Measurements from ENCODE around the gene GCNA.
"Not testable (repeated sequence)": the region's sequence is repeated elsewhere in the genome, so short reads cannot be mapped to it uniquely, and the experiment has no call there.

The GCNA gene

DNA sequence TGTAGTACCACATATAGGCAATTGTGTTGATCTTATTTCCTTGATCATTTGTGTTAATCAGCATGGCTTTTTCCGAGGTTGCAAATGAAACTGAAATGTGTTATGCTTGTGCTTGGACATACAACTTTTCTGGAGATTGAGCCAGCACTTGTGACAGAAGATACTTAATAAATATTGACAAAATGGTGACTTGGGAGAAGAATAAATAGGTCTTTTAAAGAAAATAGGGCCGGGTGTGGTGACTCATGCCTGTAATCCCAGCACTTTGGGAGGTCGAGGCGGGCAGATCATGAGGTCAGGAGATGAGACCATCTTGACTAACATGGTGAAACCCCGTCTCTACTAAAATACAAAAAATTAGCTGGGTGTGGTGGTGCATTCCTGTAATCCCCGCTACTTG lies 18.5 kb upstream of the GCNA start:
- H4K12ac ChIP-seq (ENCODE audit: low read depth, low read length); H2BK120ac ChIP-seq (ENCODE audit: insufficient read depth, low read length, poor library complexity); H3K18ac ChIP-seq (ENCODE audit: low read length); H3K23ac ChIP-seq (ENCODE audit: low read length); H3K79me1 ChIP-seq (ENCODE audit: low read length); H4K8ac ChIP-seq (ENCODE audit: low read depth, low read length); H3K14ac ChIP-seq (ENCODE audit: low read length); H3K27ac ChIP-seq (ENCODE audit: low read depth, low read length); H2AFZ ChIP-seq (ENCODE audit: insufficient read depth, low read length, poor library complexity); H4K91ac ChIP-seq (ENCODE audit: low read depth, low read length); H2AK5ac ChIP-seq (ENCODE audit: low read length); H3K4me3 ChIP-seq (ENCODE audit: low read depth, low read length); H3K9ac ChIP-seq (ENCODE audit: low read length); H3K79me2 ChIP-seq (ENCODE audit: control insufficient read depth, insufficient read depth, low read length, poor library complexity); H3K9me3 ChIP-seq (ENCODE audit: insufficient read depth, low read depth, low read length); DNase-seq; H3K27me3 ChIP-seq (ENCODE audit: insufficient read depth, low read length); H2BK12ac ChIP-seq (ENCODE audit: low read length); H3K4me1 ChIP-seq (ENCODE audit: control insufficient read depth in 1 of 2, insufficient read depth in 2 of 2, low read length in 2 of 2); H2BK5ac ChIP-seq (ENCODE audit: low read depth, low read length, poor library complexity); H3K4ac ChIP-seq (ENCODE audit: low read depth, low read length); H3K4me2 ChIP-seq (ENCODE audit: low read length): not testable (repeated sequence)
- no CpG with 5 or more reads among the region's 6 CpGs for WGBS (ENCODE audit: extremely low coverage, insufficient coverage, insufficient read length)
- H3K36me3 ChIP-seq (ENCODE audit: control insufficient read depth in 1 of 2, insufficient read depth in 2 of 2, low read length in 2 of 2) = peaks cover 25 to 39% of the 10 kb centered on the region in 2 experiments

DNA sequence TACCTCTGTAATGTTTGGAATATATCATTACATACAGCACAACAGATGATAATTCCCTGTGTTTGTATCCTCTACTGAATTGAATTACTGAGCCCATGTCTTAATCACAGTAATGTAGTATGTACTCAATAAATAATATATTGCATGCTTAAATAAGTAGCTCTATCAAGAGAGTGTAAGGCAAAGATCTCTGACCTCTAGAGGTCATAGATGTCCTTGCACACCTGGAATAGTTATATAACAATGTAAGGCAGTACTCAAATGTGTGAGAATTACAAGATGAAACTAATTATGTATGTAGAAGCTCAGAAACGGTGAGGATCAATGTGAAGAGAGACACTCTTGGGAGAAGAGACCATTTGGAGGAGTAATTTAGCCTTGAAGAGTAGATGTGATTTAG lies 14.3 kb upstream of the GCNA start:
- no peak overlapping the region for H2BK12ac ChIP-seq (ENCODE audit: low read length)
- H2AK5ac ChIP-seq (ENCODE audit: low read length) = no peak overlapping the region
- no peak overlapping the region for H2BK120ac ChIP-seq (ENCODE audit: insufficient read depth, low read length, poor library complexity)
- H3K14ac ChIP-seq (ENCODE audit: low read length) = no peak overlapping the region
- H3K79me1 ChIP-seq (ENCODE audit: low read length) = no peaks in the 10 kb centered on the region
- H4K8ac ChIP-seq (ENCODE audit: low read depth, low read length) = no peak overlapping the region
- no peak overlapping the region for H3K18ac ChIP-seq (ENCODE audit: low read length)
- no peaks in the 10 kb centered on the region for H3K79me2 ChIP-seq (ENCODE audit: control insufficient read depth, insufficient read depth, low read length, poor library complexity)
- no peak overlapping the region for H3K4me2 ChIP-seq (ENCODE audit: low read length)
- no peaks in the 10 kb centered on the region for H3K4me1 ChIP-seq (ENCODE audit: control insufficient read depth in 1 of 2, insufficient read depth in 2 of 2, low read length in 2 of 2)
- no peak overlapping the region for H2BK5ac ChIP-seq (ENCODE audit: low read depth, low read length, poor library complexity)
- no CpG with 5 or more reads among the region's 1 CpG for WGBS (ENCODE audit: extremely low coverage, insufficient coverage, insufficient read length)
- H3K9ac ChIP-seq (ENCODE audit: low read length) = no peak overlapping the region
- H4K91ac ChIP-seq (ENCODE audit: low read depth, low read length) = no peak overlapping the region
- no peak overlapping the region for H2AFZ ChIP-seq (ENCODE audit: insufficient read depth, low read length, poor library complexity)
- H3K9me3 ChIP-seq (ENCODE audit: insufficient read depth, low read depth, low read length) = no peaks in the 10 kb centered on the region
- H3K4me3 ChIP-seq (ENCODE audit: low read depth, low read length) = no peak overlapping the region
- peaks cover 23 to 44% of the 10 kb centered on the region in 2 experiments for H3K36me3 ChIP-seq (ENCODE audit: control insufficient read depth in 1 of 2, insufficient read depth in 2 of 2, low read length in 2 of 2)
- DNase-seq = no peak
- H3K23ac ChIP-seq (ENCODE audit: low read length) = no peak overlapping the region
- no peak overlapping the region for H3K4ac ChIP-seq (ENCODE audit: low read depth, low read length)
- H4K12ac ChIP-seq (ENCODE audit: low read depth, low read length) = no peak overlapping the region
- H3K27me3 ChIP-seq (ENCODE audit: insufficient read depth, low read length) = no peaks in the 10 kb centered on the region
- H3K27ac ChIP-seq (ENCODE audit: low read depth, low read length) = no peak overlapping the region

DNA sequence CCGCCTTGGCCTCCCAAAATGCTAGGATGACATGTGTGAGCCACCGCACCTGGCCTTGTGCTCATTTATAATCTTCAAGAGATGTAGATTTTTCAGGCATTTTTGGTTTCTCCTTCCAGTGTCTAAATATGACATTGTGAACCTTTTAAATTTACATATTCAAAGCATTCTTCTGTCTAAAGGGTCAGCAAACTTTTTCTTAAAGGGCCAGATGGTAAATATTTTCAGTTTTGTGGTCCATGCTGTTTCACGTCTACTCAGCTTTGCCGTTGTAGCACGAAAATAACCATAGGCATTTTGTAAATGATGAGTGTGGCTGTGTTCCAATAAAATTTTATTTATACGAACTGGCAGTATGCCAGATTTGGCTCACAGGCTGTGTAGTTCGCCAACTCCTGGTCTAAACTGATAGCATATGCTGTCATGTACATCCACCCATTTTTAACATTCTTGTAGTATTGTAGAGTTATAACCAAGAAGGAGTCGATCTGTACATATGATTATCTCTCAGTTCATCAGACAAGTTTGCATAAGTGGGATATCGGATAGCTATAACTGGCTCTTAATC lies 12.7 kb upstream of the GCNA start:
- Histone ChIP-seq H2BK12ac (ENCODE audit: low read length) (no peak overlapping the region), H3K27ac (ENCODE audit: low read depth, low read length) (no peak overlapping the region), H2BK5ac (ENCODE audit: low read depth, low read length, poor library complexity) (no peak overlapping the region)

DNA sequence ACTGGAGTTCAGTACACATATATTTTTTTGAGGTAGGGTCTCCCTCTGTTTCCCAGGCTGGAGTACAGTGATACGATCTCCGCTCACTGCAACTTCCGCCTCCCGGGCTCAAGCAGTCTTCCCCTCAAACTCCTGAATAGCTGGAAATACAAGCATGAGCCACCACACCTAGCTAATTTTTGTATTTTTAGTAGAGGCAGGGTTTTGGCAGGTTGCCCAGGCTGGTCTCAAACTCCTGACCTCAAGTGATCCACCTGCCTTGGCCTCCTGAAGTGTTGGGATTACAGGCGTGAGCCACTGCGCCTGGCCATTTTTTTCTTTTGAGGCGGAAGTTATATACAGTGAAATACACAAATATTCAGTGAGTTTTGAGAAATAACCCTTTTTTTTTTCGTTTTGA lies 6.8 kb upstream of the GCNA start:
- H4K8ac ChIP-seq (ENCODE audit: low read depth, low read length); H3K27me3 ChIP-seq (ENCODE audit: insufficient read depth, low read length); DNase-seq; H3K23ac ChIP-seq (ENCODE audit: low read length); H3K79me1 ChIP-seq (ENCODE audit: low read length); H2BK12ac ChIP-seq (ENCODE audit: low read length); H3K4me2 ChIP-seq (ENCODE audit: low read length); H4K12ac ChIP-seq (ENCODE audit: low read depth, low read length); H3K79me2 ChIP-seq (ENCODE audit: control insufficient read depth, insufficient read depth, low read length, poor library complexity); H2AFZ ChIP-seq (ENCODE audit: insufficient read depth, low read length, poor library complexity); H2BK120ac ChIP-seq (ENCODE audit: insufficient read depth, low read length, poor library complexity); H3K9ac ChIP-seq (ENCODE audit: low read length); H2AK5ac ChIP-seq (ENCODE audit: low read length); H2BK5ac ChIP-seq (ENCODE audit: low read depth, low read length, poor library complexity); H3K14ac ChIP-seq (ENCODE audit: low read length); H3K18ac ChIP-seq (ENCODE audit: low read length); H3K27ac ChIP-seq (ENCODE audit: low read depth, low read length); H3K4ac ChIP-seq (ENCODE audit: low read depth, low read length); H3K9me3 ChIP-seq (ENCODE audit: insufficient read depth, low read depth, low read length); H3K4me1 ChIP-seq (ENCODE audit: control insufficient read depth in 1 of 2, insufficient read depth in 2 of 2, low read length in 2 of 2); H3K4me3 ChIP-seq (ENCODE audit: low read depth, low read length); H4K91ac ChIP-seq (ENCODE audit: low read depth, low read length): not testable (repeated sequence)
- no CpG with 5 or more reads among the region's 8 CpGs for WGBS (ENCODE audit: extremely low coverage, insufficient coverage, insufficient read length)
- peaks cover 28 to 30% of the 10 kb centered on the region in 2 experiments for H3K36me3 ChIP-seq (ENCODE audit: control insufficient read depth in 1 of 2, insufficient read depth in 2 of 2, low read length in 2 of 2)

More for the DNA sequence above, 12.7 kb upstream of the GCNA start:
- Histone ChIP-seq H3K4me1 (ENCODE audit: control insufficient read depth in 1 of 2, insufficient read depth in 2 of 2, low read length in 2 of 2) (no peaks in the 10 kb centered on the region), H3K14ac (ENCODE audit: low read length) (no peak overlapping the region), H2AK5ac (ENCODE audit: low read length) (no peak overlapping the region), H3K79me1 (ENCODE audit: low read length) (no peaks in the 10 kb centered on the region), H3K4ac (ENCODE audit: low read depth, low read length) (no peak overlapping the region), H4K12ac (ENCODE audit: low read depth, low read length) (no peak overlapping the region), H2BK120ac (ENCODE audit: insufficient read depth, low read length, poor library complexity) (no peak overlapping the region), H3K18ac (ENCODE audit: low read length) (no peak overlapping the region), H3K4me3 (ENCODE audit: low read depth, low read length) (no peak overlapping the region), H3K36me3 (ENCODE audit: control insufficient read depth in 1 of 2, insufficient read depth in 2 of 2, low read length in 2 of 2) (peaks cover 23 to 41% of the 10 kb centered on the region in 2 experiments), H4K8ac (ENCODE audit: low read depth, low read length) (no peak overlapping the region), H3K27me3 (ENCODE audit: insufficient read depth, low read length) (no peaks in the 10 kb centered on the region), H3K9me3 (ENCODE audit: insufficient read depth, low read depth, low read length) (no peaks in the 10 kb centered on the region), H3K9ac (ENCODE audit: low read length) (no peak overlapping the region), H4K91ac (ENCODE audit: low read depth, low read length) (no peak overlapping the region), H3K23ac (ENCODE audit: low read length) (no peak overlapping the region), H3K79me2 (ENCODE audit: control insufficient read depth, insufficient read depth, low read length, poor library complexity) (no peaks in the 10 kb centered on the region), H2AFZ (ENCODE audit: insufficient read depth, low read length, poor library complexity) (no peak overlapping the region), H3K4me2 (ENCODE audit: low read length) (no peak overlapping the region)
- no peak for DNase-seq
- WGBS (ENCODE audit: extremely low coverage, insufficient coverage, insufficient read length) = no CpG with 5 or more reads among the region's 9 CpGs

Data from trophoblast cell (in vitro differentiated cells and primary cell).